Effector memory CD4-positive, alpha-beta T cell (primary cell): Measurements from ENCODE around the gene SPRING1.

Experiments
- DNase-seq, 3 donors: peaks; one replicate each; pipeline ENCODE4 v3.0.0-alpha.2; 2020
- H3K27ac ChIP-seq: 2 replicates; pipeline ENCODE4 v1.7.0; 2013; ENCODE audit warnings: mild to moderate bottlenecking, low read length, moderate library complexity; ENCODE audit not compliant: insufficient read depth, poor library complexity, severe bottlenecking
- H3K27me3 ChIP-seq: replicated peaks from 2 replicates; pipeline ENCODE4 v1.7.0; 2013; ENCODE audit warnings: mild to moderate bottlenecking, low read length; ENCODE audit not compliant: insufficient read depth, control insufficient read depth, poor library complexity, severe bottlenecking
- H3K36me3 ChIP-seq: 2 replicates; pipeline ENCODE4 v1.7.0; 2013; ENCODE audit warnings: mild to moderate bottlenecking, low read length, moderate library complexity; ENCODE audit not compliant: control insufficient read depth, insufficient read depth
- H3K4me1 ChIP-seq: 2 replicates; pipeline ENCODE4 v1.7.0; 2013; ENCODE audit warnings: low read length, mild to moderate bottlenecking; ENCODE audit not compliant: control insufficient read depth, insufficient read depth, poor library complexity, severe bottlenecking
- H3K4me3 ChIP-seq: 2 replicates; pipeline ENCODE4 v1.7.0; 2013; ENCODE audit warnings: low read length, low read depth, mild to moderate bottlenecking; ENCODE audit not compliant: insufficient read depth, poor library complexity, severe bottlenecking
- H3K9me3 ChIP-seq: 2 replicates; pipeline ENCODE4 v1.7.0; 2013; ENCODE audit warnings: mild to moderate bottlenecking, low read length, moderate library complexity; ENCODE audit not compliant: control insufficient read depth

Gene SPRING1

DNA sequence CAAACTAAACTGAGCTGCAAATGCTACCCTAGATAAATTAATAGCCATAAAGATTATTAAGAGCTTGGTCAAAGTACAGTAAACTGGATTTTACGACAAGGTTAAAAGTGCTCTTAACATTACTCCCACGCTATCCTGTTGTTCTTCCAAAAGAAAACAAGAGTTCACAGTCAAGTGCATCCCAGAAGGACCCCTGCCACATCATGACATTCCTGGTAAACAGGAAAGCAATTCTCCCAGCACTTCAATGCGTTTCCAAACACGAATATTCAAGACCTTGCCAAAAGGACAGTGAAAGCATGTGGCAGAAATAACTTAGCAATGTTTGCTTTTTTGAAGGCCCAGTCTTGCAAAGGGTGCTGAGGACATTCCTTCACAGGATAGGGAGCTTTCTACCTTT is 11.2 kb downstream of the SPRING1 start:
- Histone ChIP-seq H3K4me3 (no peak overlapping the region), H3K27ac (no peak overlapping the region), H3K27me3 (no peaks in the 10 kb centered on the region), H3K9me3 (no peaks in the 10 kb centered on the region), H3K4me1 (no peaks in the 10 kb centered on the region), H3K36me3 (peaks cover 6% of the 10 kb centered on the region)
- no peak for DNase-seq

DNA sequence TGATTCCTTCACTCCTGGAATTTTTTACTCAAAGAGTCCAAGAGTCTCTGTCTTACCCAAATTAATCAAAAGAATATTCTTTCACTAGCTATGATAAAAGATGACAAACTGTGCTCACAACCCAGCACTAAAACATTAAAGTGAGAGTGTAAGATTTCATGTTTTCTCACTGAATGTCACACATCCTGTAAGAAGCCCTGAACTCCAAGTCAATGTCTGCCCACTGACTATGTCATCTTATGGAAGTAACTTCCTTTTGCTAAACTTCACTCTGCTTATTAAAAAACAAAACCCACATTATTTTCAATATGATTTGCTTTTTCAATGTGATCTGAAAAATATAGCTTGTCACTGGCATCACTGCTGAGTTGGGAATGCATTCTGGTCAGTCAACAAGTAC is 15.6 kb downstream of the SPRING1 start:
- Histone ChIP-seq H3K27me3 (no peaks in the 10 kb centered on the region), H3K4me3 (no peak overlapping the region), H3K27ac (no peak overlapping the region), H3K9me3 (no peaks in the 10 kb centered on the region), H3K36me3 (peaks cover 44% of the 10 kb centered on the region), H3K4me1 (no peaks in the 10 kb centered on the region)
- no peak for DNase-seq

DNA sequence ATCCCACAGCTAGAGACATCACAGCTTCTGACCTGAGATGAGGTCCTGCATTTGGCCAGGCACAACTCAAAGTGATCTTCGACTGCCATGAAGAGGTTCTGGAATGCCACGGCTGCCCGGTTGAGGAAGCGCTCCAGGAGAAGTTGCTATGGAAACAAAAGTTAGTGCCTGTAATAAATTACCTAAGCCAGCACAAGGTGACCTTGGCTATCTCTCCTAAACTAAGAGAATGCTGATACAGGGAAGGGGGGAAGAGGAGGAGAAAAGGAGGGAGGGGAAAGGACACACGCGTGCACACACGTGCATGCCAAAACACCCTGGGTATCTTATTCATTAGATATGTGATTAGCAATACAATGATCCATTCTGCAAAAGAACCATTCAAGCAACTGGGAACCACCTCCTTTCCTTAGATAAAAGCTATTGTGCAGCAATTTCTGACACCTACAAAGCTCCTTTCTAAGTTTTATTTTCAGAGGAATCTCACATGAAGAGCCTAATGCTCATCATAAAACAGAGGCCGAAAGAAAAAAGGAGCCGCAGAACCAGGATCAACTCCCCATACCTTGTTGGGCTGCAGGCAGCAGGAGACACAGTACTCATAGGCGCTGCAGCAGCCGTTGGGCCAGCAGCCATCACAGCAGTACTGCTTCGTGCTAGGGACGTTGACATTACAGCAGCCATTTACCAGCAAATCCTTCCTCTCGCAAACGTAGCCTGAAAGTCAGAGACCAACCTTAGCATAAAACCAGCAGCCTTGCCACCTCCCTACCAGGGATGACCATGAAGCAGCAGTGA is 17.9 kb downstream of the SPRING1 start:
- DNase-seq, result no peak
- H3K27me3 ChIP-seq, result no peaks in the 10 kb centered on the region
- H3K9me3 ChIP-seq, result no peaks in the 10 kb centered on the region
- no peaks in the 10 kb centered on the region for H3K4me1 ChIP-seq
- H3K27ac ChIP-seq, result no peak overlapping the region
- no peak overlapping the region for H3K4me3 ChIP-seq
- peaks cover 46% of the 10 kb centered on the region for H3K36me3 ChIP-seq

DNA sequence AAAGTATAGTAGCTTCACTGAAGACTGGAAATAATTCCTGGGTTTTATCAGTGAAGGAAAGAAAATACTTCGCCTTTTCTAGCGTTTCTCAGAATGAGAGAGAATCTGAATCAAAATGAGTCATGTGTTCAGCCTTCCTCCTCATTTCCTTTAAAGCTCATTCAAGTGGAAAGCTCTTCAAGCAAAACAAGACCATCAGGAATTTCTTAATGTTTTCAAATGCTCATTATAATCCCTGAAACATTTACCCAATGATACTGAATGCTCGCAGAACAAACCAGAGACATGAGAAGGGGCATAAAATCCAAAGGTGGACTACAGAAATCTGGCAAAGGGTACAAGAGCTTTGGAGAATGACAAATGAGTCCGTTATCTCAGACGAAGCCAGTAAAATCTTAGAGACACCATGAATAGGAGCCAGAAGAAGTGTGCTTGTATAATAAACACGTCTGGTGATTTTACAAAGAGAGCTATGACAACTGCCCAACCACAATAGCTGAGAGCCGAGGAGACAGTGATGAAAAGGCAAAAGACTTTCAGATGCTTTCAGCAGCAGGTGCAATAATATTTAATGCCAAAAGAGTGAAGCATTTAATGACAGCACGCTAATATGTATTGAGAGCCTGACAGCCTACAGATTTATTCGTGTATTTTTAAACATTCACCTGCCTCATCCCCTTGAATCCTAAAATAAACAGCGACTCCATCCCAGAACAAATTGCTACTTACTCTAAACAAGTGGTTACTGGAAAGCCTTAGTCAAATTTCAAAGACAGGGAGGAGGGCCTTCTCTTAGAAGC is 19.0 kb downstream of the SPRING1 start:
- Histone ChIP-seq H3K36me3 (peaks cover 46% of the 10 kb centered on the region), H3K9me3 (no peaks in the 10 kb centered on the region), H3K4me1 (no peaks in the 10 kb centered on the region), H3K27ac (no peak overlapping the region), H3K27me3 (no peaks in the 10 kb centered on the region), H3K4me3 (no peak overlapping the region)
- DNase-seq, result no peak

DNA sequence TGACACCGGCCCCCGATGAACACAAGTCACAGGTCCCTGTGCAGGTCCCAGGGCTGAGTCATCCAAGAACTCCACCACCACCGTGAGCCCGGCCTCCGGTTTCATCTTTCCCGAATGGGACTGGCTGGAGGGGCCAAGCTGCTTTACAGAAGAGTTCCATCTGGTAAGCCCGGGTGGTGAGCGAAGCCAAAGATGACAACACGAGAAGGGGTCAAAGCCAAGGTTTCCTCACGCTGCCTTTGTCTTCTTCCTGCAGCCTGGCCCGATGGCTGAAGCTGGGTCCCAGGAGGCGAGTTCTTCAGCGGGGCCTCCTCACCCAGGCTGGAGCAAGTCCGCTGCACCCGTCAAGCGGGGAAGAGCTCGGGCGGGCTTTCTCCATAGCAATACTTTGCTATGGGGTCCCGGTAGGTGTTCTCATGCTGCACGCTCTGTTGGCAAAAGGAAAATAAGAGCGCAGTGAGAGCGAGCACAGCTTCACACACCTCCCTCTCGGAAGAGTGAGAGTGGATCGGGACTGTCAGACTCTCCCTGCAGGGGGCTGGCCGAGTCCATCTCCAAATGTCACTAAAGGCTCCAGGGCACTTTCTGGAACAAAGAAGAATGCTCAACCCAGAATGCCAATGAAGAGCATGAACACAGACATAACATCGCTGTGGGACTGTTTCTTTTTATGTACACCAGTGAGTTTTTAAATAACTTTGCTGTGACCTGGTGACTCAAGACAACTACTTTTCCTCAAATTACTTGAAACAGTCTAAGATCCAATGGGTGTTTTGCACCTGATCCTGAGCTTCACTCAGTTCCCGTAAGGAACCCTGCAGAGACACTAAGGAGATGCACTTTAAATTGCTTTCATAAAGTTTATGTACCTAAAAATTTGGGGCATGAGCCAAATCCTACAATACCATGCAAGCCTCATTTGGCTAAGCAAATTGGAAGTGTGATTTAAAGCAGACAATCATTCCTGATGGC is 20.1 kb downstream of the SPRING1 start:
- Histone ChIP-seq H3K27me3 (no peaks in the 10 kb centered on the region), H3K4me3 (no peak overlapping the region), H3K4me1 (no peaks in the 10 kb centered on the region), H3K9me3 (no peaks in the 10 kb centered on the region), H3K27ac (no peak overlapping the region), H3K36me3 (peaks cover 46% of the 10 kb centered on the region)
- no peak for DNase-seq

DNA sequence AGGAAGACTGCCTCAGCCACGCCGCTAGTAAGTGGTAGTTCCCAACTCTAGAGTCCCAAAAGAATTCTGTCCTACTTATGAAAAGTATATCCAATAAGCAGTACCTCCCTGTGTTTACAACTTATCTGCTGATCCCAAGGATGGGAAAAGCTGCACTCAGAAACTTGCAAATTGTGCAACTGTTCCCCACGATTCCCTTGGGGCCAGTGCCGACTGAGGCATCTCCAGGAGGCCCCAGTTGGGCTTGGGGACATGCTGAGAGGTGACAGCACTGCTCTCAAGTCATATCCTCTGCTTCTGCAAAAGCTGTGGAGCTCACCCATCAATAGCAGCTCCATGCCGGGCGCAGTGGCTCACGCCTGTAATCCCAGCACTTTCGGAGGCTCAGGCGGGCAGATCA is 23.7 kb downstream of the SPRING1 start:
- DNase-seq, result no peak
- H3K9me3 ChIP-seq, result no peaks in the 10 kb centered on the region
- no peak overlapping the region for H3K27ac ChIP-seq
- no peak overlapping the region for H3K4me3 ChIP-seq
- H3K27me3 ChIP-seq, result no peaks in the 10 kb centered on the region
- no peaks in the 10 kb centered on the region for H3K4me1 ChIP-seq
- H3K36me3 ChIP-seq, result peaks cover 19% of the 10 kb centered on the region

DNA sequence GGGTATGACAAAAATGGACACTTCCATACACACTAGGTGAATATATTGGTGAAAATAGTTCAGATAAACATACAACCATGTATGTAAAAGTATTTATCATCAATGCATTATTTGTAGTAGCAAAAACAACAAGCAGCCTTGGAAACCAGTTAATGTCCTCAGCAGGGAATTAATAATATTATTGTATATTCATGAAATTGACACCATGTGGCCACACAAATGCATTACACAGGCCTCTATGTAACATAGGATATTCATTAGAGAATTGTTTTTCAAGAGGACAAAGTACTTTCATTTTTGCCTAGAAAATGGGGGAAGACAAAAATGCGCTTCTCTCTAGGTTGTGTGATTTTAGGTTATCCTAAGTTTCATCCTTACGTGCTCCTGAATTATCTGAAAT is 24.3 kb downstream of the SPRING1 start:
- Histone ChIP-seq H3K9me3 (no peaks in the 10 kb centered on the region), H3K27me3 (no peaks in the 10 kb centered on the region), H3K4me1 (peaks cover 5% of the 10 kb centered on the region), H3K4me3 (no peak overlapping the region), H3K36me3 (peaks cover 14% of the 10 kb centered on the region), H3K27ac (no peak overlapping the region)
- no peak for DNase-seq

DNA sequence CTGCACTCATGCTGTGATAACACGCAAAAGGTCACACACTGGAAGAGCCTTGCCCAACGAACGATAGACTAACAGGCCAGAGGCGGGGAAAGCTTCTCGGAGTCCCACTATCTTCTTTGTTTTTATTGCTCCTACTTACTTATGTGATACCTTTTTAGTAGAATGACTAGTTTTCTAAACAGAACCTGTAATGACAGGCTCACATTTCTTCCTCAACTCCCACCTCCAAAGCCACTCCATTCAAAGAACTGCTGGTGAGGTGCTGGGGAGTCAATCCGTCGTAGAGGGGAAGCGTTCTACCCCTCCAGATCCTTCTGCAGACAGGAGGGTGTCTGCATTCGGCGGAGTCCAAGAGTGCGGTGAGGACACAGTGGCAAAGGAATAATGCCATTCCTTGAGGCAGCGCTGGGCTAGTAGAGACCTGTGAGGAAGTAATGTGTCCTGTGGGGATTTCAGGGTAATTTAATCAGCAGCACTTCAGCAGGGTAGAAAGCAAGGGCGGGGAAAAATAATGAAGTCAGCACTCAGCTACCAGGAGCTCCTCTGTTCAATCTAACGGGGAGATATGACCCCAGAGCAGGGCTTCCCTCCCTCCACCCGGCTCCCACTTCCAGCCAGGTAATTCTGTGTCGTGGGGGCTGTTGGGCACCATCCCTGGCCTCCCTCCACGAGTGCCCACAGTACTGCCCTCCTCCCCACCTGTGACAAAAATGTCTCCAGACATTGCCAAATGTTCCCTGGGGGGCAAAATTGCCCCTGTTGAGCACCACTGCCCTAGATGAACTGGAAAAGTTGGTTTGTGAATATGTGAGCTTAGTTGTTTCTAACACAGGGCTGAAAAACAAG is 25.2 kb downstream of the SPRING1 start:
- peaks cover 7% of the 10 kb centered on the region for H3K36me3 ChIP-seq
- H3K9me3 ChIP-seq, result no peaks in the 10 kb centered on the region
- H3K27me3 ChIP-seq, result no peaks in the 10 kb centered on the region
- peaks cover 5% of the 10 kb centered on the region for H3K4me1 ChIP-seq
- no peak overlapping the region for H3K27ac ChIP-seq
- H3K4me3 ChIP-seq, result no peak overlapping the region
- DNase-seq, result no peak
